Hypothalamus (tissue), 51 donors: ENCODE data around the gene SCAI.
"Not testable (repeated sequence)": the region's sequence is repeated elsewhere in the genome, so short reads cannot be mapped to it uniquely, and the experiment has no call there.

ENCODE experiments used
- DNase-seq, 51 donors: peaks; one replicate each; lab custom pipeline; 2025; lab: John Stamatoyannopoulos, UW

Gene SCAI

DNA sequence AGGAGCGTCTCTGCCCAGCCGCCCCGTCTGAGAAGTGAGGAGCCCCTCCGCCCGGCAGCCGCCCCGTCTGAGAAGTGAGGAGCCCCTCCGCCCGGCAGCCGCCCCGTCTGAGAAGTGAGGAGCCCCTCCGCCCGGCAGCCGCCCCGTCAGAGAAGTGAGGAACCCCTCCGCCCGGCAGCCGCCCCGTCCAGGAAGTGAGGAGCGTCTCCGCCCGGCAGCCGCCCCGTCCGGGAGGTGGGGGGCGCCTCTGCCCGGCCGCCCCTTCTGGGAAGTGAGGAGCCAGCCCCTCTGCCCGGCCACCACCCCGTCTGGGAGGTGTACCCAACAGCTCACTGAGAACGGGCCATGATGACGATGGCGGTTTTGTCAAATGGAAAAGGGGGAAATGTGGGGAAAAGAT is 34.8 kb downstream of the SCAI start:
- not testable (repeated sequence) for DNase-seq

DNA sequence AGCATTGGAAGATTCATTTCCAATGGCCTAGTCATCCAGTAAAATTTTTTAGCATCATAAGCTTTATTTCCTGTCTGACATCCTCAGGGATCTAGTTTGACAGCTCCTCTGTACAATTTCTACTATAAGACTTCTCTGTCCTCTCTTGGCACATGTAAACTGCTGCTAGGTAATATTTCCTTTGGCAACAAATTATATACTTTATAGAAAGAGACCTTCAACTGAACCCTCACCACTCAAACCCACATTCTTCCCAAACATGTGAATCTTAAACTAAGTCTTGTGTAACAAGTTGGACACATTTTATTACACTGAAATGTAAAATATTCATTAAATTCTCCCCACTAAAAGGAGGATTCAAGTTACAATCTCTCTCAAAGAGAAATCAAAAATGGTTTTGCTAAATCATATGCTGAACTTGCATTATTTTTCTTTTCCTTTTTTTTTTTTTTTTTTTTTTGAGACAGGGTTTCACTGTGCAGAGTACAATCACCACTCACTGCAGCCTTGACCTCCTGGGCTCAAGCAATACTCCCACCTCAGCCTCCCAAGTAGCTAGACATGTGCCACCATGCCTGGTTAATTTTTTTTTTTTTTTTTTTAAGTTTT is 36.9 kb downstream of the SCAI start:
- no peak for DNase-seq

DNA sequence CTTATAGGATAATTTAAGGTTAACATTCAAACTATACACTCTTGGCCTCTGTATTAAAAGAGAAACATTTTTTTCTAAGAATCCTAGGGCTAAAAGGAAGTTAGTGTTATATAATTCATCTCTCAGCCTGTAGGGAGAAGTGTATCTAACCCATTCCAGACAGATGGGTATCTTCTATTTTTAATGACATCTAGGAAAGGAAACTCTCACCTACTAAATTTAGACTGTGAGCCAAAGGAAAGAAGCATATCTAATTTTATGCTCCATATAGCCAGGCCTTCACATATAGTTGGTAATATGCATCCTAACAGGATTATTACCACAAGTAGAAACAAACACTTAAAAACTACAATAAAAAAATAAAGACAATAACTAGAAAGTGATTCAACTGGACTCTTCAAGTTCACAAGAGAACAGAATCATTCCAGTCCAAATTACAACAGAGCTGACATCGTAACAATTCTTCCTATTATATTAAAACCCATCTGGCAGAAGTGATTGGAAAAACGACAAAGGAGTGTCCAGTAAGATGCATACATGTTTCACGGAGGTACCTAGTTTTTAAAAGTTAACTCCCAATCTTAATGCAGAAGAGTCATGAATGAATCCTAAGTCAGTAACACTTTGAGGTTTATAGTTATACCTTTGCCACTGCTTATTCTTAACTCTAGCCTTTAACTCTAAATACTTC is 39.4 kb downstream of the SCAI start:
- no peak for DNase-seq

DNA sequence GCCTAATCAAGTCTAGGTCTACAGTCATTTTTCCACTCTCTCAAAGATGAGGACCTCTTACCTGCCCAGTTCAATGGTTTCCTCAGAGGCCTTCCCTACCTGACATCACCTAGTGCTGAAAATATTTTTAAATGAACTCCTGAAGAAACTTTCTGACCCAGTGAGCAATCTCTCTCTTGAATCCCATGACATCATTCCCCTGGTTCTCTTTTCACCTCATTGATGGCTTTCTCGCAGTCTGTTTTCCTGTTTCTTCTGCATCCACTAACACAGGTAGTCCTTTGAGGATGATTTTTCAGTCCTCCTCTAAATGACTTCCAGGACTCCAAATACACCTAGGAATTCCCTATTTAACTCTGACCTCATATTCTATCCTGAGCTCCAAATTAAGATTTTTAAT is 40.3 kb downstream of the SCAI start:
- no peak for DNase-seq

DNA sequence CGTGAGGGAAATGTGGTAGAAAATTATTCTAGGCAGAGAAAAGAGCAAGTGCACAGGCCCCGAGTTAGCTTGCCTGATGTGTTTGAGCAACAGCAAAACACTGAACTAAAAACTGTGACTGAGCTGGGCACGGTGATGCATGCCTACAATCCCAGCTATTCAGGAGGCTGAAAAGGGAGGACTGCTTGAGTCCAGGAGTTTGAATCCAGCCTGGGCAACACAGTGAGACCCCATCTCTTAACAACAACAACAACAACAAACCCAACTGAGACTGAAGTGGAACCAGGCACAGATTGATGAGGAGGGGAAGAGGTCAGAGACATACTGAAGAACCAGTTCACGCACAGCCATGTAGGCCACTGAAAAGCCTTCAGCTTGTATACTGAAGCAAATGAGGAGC is 42.5 kb downstream of the SCAI start:
- no peak for DNase-seq

DNA sequence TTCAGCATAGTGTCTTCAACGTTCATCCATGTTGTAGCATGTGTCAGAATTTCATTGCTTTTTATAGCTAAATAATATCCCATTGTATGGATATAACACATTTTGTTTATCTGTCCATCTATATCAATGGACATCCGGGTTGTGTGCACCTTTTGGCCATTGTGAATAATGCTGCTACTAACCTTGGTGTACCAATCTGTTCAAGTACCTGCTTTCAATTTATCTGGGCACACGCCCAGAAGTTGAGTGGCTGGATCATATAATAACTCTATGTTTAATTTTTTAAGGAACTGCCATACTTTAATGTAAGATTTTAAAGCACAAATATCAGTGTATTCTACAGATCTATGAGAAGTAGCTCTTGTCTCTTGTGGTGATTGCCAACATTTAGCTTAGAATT is 43.5 kb downstream of the SCAI start:
- no peak for DNase-seq

DNA sequence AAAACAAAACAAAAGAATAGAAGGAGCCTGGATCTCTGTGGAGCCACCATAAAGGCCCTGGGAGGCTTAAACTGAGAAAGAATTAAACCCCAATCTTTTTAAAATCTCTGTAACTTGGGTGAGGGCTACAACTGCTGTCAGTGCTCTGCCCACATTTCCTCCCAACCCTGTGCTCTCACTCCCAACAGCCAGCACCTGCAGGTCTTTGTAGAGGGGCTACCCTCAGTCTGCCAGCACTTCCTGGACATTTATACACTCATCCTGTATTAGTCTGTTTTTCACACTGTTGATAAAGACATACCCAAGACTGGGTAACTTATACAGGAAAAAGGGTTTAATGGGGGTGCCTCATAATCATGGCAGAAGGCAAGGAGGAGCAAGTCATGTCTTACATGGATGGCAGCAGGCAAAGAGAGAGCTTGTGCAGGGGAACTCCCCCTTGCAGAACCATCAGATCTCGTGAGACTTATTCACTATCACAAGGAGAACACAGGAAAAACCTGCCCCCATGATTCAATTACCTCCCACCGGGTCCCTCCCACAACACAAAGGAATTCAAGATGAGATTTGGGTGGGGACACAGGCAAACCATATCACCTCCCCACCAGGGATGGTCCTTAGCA is 47.4 kb downstream of the SCAI start:
- no peak for DNase-seq

DNA sequence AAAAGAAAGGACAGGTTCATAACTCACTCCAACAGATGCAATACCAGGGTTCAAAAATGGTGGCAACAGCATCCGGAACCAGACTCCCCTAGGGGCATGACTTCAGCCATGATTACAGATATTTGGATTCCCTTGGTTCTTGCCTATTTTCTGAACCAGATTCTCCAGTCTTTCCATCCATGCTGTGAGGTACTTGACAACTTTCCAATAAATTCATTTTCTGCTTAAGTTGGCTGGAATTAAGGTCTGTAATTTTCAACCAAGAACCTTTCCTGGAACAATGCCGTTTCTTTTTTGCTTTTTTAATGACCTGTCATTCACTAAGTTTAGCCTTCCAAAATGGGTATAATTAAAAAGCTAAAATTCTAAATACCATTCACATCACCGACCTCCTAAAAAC is 52.2 kb downstream of the SCAI start:
- no peak for DNase-seq

DNA sequence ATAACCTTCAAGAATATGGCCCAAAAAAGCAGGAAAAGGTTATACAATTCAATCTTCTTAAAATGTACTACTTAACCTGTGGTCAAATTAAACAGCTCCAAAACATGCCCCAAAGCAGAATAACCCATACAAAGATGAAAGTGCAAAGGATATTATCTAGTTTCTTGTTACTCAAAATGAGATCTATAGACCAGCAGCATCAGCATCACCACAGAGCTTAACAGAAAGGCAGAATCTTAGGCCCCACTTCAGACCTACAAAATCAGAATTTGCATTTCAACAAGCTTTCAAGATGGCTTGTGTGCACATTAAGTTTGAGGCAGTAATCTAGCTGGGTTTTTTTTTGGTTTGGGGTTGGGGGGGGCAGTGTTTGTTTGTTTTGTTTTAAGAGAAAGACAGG is 54.0 kb downstream of the SCAI start:
- no peak for DNase-seq

DNA sequence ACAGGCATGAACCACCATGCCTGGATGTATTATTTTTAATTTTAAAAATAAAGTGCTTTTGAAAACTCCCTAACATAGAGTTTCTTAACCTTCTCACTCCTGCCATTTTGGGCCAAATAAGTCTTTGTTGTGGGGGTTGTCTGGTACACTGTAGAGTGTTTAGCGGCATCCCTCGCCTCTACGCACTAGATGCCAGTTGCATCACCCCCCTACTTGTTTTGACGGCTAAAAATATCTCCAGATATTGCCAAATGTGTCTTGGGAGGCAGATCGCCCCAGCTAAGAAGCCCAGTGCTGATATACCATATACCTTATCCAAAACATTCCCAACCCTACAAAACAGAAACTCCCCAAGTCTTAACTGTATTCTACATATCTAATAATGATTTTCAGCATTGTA is 54.6 kb downstream of the SCAI start:
- DNase-seq: no peak

DNA sequence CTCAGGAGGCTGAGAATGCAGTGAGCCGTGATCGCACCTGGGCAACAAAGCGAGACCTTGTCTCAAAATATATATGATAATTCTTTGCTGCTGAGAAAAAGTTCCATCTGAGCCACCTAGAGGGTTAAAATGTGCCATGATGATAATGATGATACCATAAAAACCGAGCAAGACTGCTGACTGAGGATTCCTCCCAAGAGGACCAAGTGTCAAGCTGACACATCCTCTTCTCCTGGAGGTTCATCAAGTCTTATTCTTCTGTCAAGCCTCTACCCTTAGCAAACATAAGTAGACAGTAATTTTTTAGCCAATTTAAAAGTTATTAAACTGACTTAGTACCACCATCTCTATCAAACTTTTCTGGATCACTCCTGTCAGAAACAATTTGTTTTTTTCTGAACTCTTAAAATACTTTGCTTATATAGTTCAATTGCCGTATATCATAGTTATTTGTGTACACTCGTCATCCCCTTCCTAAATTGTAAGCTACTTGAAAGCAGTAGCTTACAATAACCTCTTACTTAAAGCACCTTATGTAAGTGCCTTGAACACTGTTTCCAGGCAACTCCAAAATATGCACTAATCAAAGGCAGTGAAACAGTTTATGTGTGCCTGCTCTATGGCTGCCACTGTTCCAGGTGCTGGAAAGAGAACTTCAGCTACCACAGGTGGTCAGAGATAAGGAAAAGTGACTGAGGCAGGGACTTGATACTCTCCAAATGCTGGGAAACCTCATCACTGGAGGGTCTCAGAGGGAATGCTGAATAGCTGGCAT is 57.4 kb downstream of the SCAI start:
- DNase-seq: peak in 1 of 51 donors; percentile 2

DNA sequence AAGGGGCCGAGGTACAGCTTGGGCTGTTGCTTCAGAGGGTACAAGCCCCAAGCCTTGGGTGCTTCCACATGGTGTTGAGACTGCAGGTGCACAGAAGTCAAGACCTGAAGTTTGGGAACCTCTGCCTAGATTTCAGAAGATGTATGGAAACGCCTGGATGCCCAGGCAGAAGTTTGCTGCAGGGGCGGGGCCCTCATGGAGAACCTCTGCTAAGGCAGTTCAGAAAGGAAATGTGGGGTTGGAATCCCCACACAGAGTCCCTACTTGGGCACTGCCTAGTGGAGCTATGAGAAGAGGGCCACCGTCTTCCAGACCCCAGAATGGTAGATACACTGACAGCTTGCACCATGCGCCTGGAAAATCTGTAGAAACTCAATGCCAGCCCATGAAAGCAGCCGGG is 61.1 kb downstream of the SCAI start:
- DNase-seq: not testable (repeated sequence)

DNA sequence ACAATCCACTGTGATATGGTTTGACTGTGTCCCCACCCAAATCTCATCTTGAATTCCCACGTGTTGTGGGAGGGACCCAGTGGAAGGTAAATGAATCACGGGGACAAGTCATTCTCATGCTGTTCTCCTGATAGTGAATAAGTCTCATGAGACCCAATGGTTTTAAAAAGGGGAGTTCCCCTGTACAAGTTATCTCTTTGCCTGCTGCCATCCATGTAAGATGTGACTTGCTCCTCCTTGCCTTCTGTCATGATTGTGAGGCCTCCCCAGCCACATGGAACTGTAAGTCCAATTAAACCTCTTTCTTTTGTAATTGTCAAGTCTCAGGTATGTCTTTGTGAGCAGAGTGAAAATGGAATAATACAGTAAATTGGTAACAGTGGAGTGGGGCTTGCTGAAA is 62.5 kb downstream of the SCAI start:
- DNase-seq: not testable (repeated sequence)

DNA sequence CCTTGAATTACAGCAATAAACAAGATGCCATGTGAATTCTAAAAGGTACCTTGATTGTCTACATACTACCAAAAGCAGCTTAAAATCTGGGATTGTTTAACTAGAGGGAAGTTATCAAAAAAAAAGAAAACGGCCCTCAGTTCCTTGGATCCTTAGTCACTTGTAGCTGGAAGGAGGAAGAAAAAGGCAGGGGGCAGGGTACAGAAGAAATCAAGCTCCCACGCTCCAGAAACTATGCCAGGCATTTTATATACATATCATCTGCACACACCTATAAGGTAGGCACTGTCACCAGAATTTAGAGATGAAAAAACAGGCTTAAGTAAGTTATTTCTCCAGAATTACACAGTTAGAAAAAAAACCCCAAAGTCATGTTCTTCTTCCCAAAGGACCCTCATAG is 63.4 kb downstream of the SCAI start:
- DNase-seq: no peak

DNA sequence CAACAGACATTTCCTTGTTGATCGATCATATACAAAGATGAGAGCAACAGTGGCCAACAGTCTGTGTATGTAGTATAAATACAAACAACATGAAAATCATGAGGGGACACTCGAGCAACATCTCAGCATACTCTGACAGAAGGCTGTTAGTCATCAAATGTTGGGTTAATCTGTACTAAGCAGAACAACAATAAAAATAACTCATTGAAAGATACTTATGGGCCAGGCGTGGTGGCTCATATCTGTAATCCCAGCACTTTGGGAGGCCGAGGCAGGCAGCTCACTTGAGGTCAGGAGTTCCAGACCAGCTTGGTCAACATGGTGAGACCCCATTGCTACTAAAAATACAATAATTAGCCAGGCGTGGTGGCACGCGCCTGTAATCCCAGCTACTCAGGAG is 67.3 kb downstream of the SCAI start:
- DNase-seq: no peak

DNA sequence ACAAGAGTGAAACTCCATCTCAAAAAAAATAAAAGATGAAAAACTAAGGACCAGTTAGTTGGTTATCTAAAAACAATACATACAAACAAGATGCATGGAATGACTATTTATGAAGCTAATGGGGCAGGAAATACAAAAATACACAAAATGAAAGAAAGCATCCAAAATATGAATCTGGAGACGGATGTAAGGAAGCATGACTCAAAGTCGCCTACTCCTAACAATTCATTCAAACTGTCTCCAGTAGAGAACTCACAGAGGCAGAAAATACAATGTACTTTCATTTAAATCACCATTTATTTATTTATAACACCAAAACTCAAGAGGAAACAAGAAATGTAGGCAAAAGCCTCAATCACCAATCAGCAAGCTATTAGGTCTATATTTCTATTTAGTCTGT is 68.4 kb downstream of the SCAI start:
- no peak for DNase-seq

DNA sequence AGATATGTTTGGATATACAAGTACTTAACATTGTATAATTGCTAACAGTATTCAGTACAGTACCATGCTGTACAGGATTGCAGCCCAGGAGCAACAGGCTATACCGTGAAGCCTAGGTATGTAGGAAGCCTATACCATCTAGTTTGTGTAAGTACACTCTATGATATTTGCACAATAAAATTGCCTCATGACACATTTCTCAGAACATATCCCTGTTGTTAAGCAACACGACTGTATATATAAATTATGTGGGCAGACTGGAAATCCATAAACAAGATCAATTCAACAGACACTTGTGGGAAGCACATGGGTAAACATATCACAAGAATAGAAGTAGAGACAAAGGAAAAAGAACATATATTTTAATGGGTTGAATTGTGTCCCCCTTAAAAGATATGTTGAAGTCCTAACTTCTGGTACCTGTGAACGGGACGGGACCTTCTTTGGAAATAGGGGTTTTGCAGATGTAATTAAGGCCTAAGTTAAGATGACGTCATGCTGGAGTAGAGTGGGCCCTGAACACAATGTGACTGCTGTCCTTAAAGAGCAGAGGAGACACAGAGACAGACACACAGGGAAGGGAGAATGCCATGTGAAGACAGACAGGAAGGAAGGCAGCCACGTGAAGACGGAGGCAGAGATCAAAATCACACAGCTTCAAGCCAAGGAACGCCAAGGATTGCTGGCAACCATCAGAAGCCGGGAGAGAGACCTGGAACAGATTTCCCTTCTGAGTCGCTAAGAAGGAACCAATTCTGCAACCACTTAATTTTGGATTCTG is 76.3 kb downstream of the SCAI start:
- peak in 4 of 51 donors; percentile 1 to 7 (median 4) for DNase-seq

DNA sequence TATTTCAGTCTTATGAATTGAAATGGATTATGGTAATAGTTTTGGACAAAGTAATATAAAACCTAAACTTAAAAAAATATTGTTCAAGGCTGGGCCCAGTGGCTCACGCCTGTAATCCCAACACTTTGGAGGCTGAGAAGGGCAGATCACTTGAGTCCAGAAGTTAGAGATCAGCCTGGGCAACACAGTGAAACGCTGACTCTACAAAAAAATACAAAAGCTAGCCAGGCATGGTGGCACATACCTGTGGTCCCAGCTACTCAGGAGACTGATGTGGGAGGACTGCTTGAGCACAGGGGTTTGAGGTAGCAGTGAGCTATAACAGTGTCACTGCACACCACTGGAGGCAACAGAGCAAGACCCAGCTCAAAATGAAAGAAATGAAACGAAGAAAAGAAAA is 81.9 kb downstream of the SCAI start:
- DNase-seq: no peak

DNA sequence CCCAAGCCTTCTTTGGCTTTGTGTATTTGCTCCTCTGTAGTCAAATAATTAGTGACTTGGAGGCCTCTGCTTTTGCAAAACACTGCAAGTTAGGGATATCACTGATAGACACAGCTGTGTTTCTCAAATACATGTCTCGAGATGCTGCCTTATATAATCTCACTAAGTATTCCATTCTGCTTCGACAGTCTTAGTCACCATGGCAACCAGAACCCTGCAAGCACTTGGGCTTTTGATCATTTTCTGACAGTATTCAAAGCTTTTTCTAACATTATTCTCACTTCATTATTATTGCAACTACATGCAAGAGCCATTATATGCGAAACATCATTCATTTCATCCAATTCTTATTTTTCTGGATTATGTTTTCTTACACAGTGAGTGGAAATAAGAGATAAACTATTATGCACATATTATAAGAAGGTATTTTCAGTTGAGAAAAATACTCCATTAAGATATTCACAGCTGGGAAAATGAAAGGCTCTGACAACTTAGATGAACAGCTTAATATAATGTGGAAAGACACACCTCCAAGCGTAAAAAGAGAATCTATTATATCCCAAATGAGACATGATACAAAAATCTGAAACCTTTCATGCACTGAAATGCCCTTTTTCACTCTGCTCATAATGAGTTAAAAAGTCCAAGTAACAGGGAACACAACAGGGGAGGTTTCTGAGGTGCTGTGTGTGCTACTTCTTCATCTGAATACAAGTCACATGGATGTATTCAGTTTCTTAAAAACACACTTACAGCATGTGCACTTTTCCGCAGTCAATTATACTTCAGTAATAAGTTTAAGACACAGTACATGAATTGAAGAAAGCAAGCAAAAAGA is 93.9 kb downstream of the SCAI start:
- peak in 1 of 51 donors; percentile 29 for DNase-seq

DNA sequence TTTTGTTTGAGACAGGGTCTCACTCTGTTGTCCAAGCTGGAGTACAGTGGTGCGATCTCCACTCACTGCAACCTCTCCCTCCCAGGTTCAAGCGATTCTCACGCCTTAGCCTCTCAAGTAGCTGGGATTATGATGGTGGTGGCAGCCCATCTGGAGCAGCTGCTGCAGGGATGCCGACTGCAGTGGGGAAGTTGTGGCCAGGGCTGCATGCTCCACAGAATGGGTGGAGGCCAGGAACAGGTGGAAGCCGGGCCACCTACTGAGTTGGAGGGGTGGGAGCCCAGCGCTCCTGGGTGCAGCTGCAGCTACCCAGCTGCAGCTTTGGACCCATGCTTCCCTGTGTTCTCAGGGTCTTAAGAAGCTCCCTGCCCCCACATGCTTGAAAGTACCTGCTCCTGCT is 99.7 kb downstream of the SCAI start:
- DNase-seq: no peak
